NK-92 treated with Interleukin-12 subunit alpha and Interleukin-12 subunit beta, amount 100 ng/mL, for 24 hours (cell line): ENCODE data around the gene MAGI2.
"Not testable (repeated sequence)": the region's sequence is repeated elsewhere in the genome, so short reads cannot be mapped to it uniquely, and the experiment has no call there.

Experiments used
- DNase-seq: peaks from one replicate; lab custom pipeline; 2025; lab: John Stamatoyannopoulos, UW

The MAGI2 gene

GRCh38 chr7:78638364-78638763 lies 815.1 kb downstream of the MAGI2 start:
- DNase-seq = no peak

- DNase-seq = no peak
These were observed 816.7 kb downstream of the MAGI2 start for GRCh38 chr7:78636727-78637126.

- no peak for DNase-seq
These were observed 818.3 kb downstream of the MAGI2 start for GRCh38 chr7:78635026-78635793.

- DNase-seq = no peak
These were observed 819.4 kb downstream of the MAGI2 start for GRCh38 chr7:78634093-78634492.

- DNase-seq = no peak
These were observed 832.5 kb downstream of the MAGI2 start for GRCh38 chr7:78620920-78621319.

GRCh38 chr7:78616539-78616938 lies 836.9 kb downstream of the MAGI2 start:
- DNase-seq = no peak

- no peak for DNase-seq
These were observed 844.2 kb downstream of the MAGI2 start for GRCh38 chr7:78609281-78609680.

- DNase-seq = no peak
These were observed 846.4 kb downstream of the MAGI2 start for GRCh38 chr7:78607099-78607498.

- DNase-seq = no peak
These were observed 848.3 kb downstream of the MAGI2 start for GRCh38 chr7:78605119-78605518.

GRCh38 chr7:78601728-78602127 lies 851.7 kb downstream of the MAGI2 start:
- no peak for DNase-seq

GRCh38 chr7:78594156-78594555 lies 859.3 kb downstream of the MAGI2 start:
- no peak for DNase-seq

GRCh38 chr7:78588393-78588792 lies 865.1 kb downstream of the MAGI2 start:
- DNase-seq = no peak

GRCh38 chr7:78587443-78588044 lies 865.9 kb downstream of the MAGI2 start:
- no peak for DNase-seq

- no peak for DNase-seq
These were observed 867.5 kb downstream of the MAGI2 start for GRCh38 chr7:78585980-78586379.

GRCh38 chr7:78578686-78579085 lies 874.8 kb downstream of the MAGI2 start:
- no peak for DNase-seq

GRCh38 chr7:78577174-78577952 lies 876.1 kb downstream of the MAGI2 start:
- not testable (repeated sequence) for DNase-seq

GRCh38 chr7:78576236-78576635 lies 877.2 kb downstream of the MAGI2 start:
- DNase-seq = no peak

- no peak for DNase-seq
These were observed 882.2 kb downstream of the MAGI2 start for GRCh38 chr7:78571292-78571691.

GRCh38 chr7:78568690-78569089 lies 884.8 kb downstream of the MAGI2 start:
- DNase-seq = no peak

- no peak for DNase-seq
These were observed 885.6 kb downstream of the MAGI2 start for GRCh38 chr7:78567836-78568235.

GRCh38 chr7:78565784-78566183 lies 887.7 kb downstream of the MAGI2 start:
- no peak for DNase-seq

GRCh38 chr7:78563191-78563590 lies 890.3 kb downstream of the MAGI2 start:
- no peak for DNase-seq

GRCh38 chr7:78562191-78562590 lies 891.3 kb downstream of the MAGI2 start:
- no peak for DNase-seq
